SH-SY5Y (cell line): ENCODE results near the gene LSAMP.

Source experiments
- GATA2 ChIP-seq: IDR thresholded peaks from 2 replicates; pipeline ENCODE4 v1.6.1; 2011; ENCODE audit warnings: mild to moderate bottlenecking, low read depth, low read length
- GATA3 ChIP-seq: IDR thresholded peaks from 2 replicates; pipeline ENCODE4 v1.6.1; 2011; ENCODE audit warnings: low read depth, mild to moderate bottlenecking, low read length, moderate library complexity

DNA sequence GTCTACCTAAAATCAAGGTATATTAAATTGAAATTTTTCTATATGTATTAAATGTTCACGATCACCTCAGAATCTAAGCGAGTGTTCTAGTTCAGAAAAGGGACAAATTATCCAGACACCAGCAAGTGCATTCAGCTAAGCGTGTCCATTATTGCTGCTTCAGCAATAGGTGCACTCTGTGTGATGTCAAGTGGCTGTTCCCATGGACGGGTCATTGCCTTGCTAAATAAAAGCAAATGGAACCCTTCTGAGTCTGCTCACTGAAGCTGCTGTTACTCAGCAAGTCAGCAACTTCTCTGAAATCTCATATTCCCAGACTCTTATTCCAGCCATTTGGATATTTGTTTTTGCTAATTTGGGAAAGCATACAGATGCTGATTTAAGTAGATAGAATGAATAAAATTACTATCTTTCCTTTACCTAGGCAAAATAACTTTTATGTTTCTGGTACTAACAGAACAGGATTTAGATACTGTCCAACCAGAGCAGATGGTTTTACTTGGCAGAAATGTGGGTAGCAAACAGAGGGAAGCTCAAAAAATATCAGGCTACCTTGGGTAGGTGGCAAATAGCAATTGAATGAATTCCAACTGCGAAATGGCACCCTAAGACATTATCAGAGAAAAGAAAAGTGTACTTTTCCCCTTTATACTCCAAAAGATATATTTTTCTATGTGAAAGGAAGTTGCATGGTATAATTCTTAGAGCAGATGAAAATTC is 415.0 kb downstream of the LSAMP start:
- TF ChIP-seq GATA2, result no peak
- TF ChIP-seq GATA3, result no peak
